ENCODE measurements around the gene DHH. TPM values are rescaled to one million over a fixed set of nuclear protein-coding genes. Genes with fewer than 3 reads are reported as not detected.

The DHH gene
- total RNA-seq, 1 experiment from 2014 or later = not detected

DNA sequence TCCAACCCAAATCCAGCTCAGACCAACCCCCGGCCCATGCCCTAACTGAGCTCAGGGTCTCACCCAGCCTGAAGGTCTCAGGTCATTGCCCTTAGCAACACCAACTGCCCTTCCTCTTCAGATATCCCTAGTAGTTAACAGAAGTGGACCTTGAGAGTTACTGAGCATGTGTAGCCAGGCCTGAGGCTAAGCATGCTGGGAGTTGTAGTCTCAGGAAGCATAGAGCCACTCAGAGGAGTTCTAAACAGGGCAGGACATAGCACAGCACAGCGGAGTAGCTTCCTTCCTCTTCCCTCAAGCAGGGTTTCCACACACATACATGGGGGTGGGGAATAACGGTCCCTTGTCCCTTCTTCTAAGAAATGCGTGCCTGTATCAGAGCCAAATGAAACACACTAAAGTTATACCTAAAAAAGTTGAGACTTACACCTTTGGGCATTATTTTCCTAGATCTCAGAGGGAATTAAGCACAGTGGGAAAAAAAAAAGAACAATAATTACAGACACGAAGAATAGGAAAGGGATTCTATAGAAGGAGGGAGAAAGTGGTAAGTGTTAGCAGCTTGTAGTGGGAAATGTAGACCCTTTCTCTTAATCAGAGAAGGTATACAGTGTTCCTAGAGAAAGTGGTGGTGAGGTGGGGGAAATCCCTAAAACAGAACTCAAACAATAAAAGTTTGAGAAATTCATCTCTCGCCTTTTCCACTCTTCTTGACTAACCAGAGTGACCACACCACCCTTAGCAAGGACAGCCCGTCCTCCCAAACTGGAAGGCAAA, 38.4 kb downstream of the DHH start:
- H3K36me3 Mint-ChIP-seq (ENCODE audit: insufficient read depth, unreplicated experiment) = peaks cover 49% of the 10 kb centered on the region
- intact Hi-C loops (cut with micrococcal nuclease; ENCODE audit: unreplicated experiment) = no loop called here
- no peak overlapping the region for H3K27ac Mint-ChIP-seq (ENCODE audit: unreplicated experiment)
- TF ChIP-seq, protein P1, sequence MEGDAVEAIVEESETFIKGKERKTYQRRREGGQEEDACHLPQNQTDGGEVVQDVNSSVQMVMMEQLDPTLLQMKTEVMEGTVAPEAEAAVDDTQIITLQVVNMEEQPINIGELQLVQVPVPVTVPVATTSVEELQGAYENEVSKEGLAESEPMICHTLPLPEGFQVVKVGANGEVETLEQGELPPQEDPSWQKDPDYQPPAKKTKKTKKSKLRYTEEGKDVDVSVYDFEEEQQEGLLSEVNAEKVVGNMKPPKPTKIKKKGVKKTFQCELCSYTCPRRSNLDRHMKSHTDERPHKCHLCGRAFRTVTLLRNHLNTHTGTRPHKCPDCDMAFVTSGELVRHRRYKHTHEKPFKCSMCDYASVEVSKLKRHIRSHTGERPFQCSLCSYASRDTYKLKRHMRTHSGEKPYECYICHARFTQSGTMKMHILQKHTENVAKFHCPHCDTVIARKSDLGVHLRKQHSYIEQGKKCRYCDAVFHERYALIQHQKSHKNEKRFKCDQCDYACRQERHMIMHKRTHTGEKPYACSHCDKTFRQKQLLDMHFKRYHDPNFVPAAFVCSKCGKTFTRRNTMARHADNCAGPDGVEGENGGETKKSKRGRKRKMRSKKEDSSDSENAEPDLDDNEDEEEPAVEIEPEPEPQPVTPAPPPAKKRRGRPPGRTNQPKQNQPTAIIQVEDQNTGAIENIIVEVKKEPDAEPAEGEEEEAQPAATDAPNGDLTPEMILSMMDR (IDR thresholded peaks at IDR 0.05; ENCODE audit: unreplicated experiment) = no peak
- no peaks in the 10 kb centered on the region for H3K9me3 Mint-ChIP-seq (ENCODE audit: low read depth, unreplicated experiment)
- H3K27me3 Mint-ChIP-seq (ENCODE audit: unreplicated experiment) = no peaks in the 10 kb centered on the region
- peaks cover 23% of the 10 kb centered on the region for H3K4me1 Mint-ChIP-seq (ENCODE audit: low read depth, unreplicated experiment)
- CTCF ChIA-PET = no interaction called here
- BruUV-seq (replicated peaks) = no TSS peak
- peak overlapping the region; percentile 79 for H3K4me3 Mint-ChIP-seq (ENCODE audit: low read depth, unreplicated experiment)
- peak; percentile 11 for DNase-seq

DNA sequence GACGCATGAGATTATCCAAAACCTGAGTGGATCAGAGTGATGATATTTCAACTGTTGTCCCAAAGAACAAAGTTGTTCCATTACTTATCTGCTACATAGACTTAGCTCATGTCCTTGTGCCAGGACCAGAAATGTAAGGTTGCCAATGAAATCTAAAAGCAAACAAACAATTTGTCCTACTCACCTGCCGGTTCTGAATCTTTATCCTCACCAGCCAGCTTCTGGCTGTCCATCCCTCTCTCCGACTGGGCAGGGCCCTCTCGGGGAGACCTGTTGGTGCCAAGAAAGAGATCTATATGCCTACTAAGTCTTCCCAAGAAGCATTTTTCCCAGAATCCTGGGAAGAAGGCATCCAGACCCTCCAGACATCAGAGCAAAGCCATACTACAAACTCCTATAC, 39.5 kb downstream of the DHH start:
- no TSS peak for BruUV-seq (replicated peaks)
- CTCF ChIA-PET = no interaction called here
- no peak for DNase-seq
- intact Hi-C loops (cut with micrococcal nuclease; ENCODE audit: unreplicated experiment) = no loop called here
- Mint-ChIP-seq H3K9me3 (ENCODE audit: low read depth, unreplicated experiment) (no peaks in the 10 kb centered on the region), H3K4me1 (ENCODE audit: low read depth, unreplicated experiment) (peaks cover 23% of the 10 kb centered on the region), H3K36me3 (ENCODE audit: insufficient read depth, unreplicated experiment) (peaks cover 45% of the 10 kb centered on the region), H3K27ac (ENCODE audit: unreplicated experiment) (no peak overlapping the region), H3K27me3 (ENCODE audit: unreplicated experiment) (no peaks in the 10 kb centered on the region), H3K4me3 (ENCODE audit: low read depth, unreplicated experiment) (no peak overlapping the region)
- TF ChIP-seq, protein P1 (IDR thresholded peaks at IDR 0.05; ENCODE audit: unreplicated experiment) = no peak

DNA sequence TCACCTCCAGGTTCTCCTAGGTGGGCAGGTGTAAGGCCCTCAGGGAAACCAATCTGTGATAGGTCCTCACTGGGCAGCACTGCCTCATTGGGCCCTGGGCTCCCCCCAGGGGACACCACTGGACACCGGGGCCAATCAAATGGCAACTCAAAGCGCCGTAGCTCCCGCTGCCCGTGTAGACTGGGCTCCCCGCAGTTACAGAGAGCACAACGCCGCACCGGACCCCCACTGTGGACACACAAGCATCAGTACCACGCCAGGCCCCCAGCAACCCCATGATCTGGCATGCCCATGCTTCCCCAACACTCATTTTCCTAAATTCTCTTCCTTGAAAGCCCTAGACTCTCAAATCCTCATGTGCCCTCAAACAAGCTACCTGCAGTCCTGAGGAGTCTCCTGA, 40.1 kb downstream of the DHH start:
- DNase-seq = no peak
- CTCF ChIA-PET = no interaction called here
- intact Hi-C loops (cut with micrococcal nuclease; ENCODE audit: unreplicated experiment) = no loop called here
- TF ChIP-seq, protein P1 (IDR thresholded peaks at IDR 0.05; ENCODE audit: unreplicated experiment) = no peak
- Mint-ChIP-seq H3K9me3 (ENCODE audit: low read depth, unreplicated experiment) (no peaks in the 10 kb centered on the region), H3K36me3 (ENCODE audit: insufficient read depth, unreplicated experiment) (peaks cover 48% of the 10 kb centered on the region), H3K27ac (ENCODE audit: unreplicated experiment) (no peak overlapping the region), H3K27me3 (ENCODE audit: unreplicated experiment) (no peaks in the 10 kb centered on the region), H3K4me1 (ENCODE audit: low read depth, unreplicated experiment) (peaks cover 23% of the 10 kb centered on the region), H3K4me3 (ENCODE audit: low read depth, unreplicated experiment) (no peak overlapping the region)
- no TSS peak for BruUV-seq (replicated peaks)

DNA sequence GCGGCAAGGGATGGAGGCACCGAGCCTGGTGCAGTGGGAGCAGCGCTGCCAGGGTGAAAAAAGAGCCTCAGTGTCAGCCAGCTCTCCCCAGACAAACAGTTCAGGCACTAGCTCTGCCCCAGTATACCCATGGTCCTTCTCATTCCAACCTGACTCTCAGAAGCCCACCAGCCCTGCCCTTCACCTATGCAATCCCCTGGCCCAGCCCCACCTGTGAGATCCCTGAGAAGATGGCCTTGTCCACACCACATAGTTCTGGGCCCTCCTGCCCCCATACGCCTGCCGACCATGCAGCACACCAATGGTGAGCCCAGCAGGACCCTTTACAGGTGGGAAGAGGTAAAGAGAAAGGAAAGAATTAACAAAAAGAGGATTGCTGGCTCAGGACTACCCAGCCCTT, 40.5 kb downstream of the DHH start:
- Mint-ChIP-seq H3K27ac (ENCODE audit: unreplicated experiment) (no peak overlapping the region), H3K9me3 (ENCODE audit: low read depth, unreplicated experiment) (no peaks in the 10 kb centered on the region), H3K4me3 (ENCODE audit: low read depth, unreplicated experiment) (no peak overlapping the region), H3K4me1 (ENCODE audit: low read depth, unreplicated experiment) (peaks cover 23% of the 10 kb centered on the region), H3K36me3 (ENCODE audit: insufficient read depth, unreplicated experiment) (peaks cover 44% of the 10 kb centered on the region), H3K27me3 (ENCODE audit: unreplicated experiment) (no peaks in the 10 kb centered on the region)
- CTCF ChIA-PET = no interaction called here
- TF ChIP-seq, protein P1 (IDR thresholded peaks at IDR 0.05; ENCODE audit: unreplicated experiment) = no peak
- no peak for DNase-seq
- intact Hi-C loops (cut with micrococcal nuclease; ENCODE audit: unreplicated experiment) = no loop called here
- no TSS peak for BruUV-seq (replicated peaks)

Measured in Calu3 (cell line).